GM21786 (cell line): ENCODE data around the gene STARD8.
"Not testable (repeated sequence)": the region's sequence is repeated elsewhere in the genome, so short reads cannot be mapped to it uniquely, and the experiment has no call there.

Source experiments
- ATAC-seq: cut with Tn5 transposase; IDR thresholded peaks from one replicate; pipeline ENCODE4 v1.9.1; 2021; ENCODE audit not compliant: unreplicated experiment

The STARD8 gene

GRCh38 chrX:68659385-68659784 lies 11.9 kb downstream of the STARD8 start:
- ATAC-seq, result no peak

GRCh38 chrX:68659786-68660185 lies 12.3 kb downstream of the STARD8 start:
- ATAC-seq, result no peak

- no peak for ATAC-seq
These were observed 13.3 kb downstream of the STARD8 start for GRCh38 chrX:68660746-68661145.

- ATAC-seq, result no peak
These were observed 18.0 kb downstream of the STARD8 start for GRCh38 chrX:68665502-68665901.

- ATAC-seq, result no peak
These were observed 19.1 kb downstream of the STARD8 start for GRCh38 chrX:68666580-68666979.

GRCh38 chrX:68669094-68669860 lies 21.8 kb downstream of the STARD8 start:
- ATAC-seq, result no peak

- no peak for ATAC-seq
These were observed 22.4 kb downstream of the STARD8 start for GRCh38 chrX:68669871-68670270.

GRCh38 chrX:68671221-68671620 lies 23.8 kb downstream of the STARD8 start:
- ATAC-seq, result no peak

- no peak for ATAC-seq
These were observed 25.3 kb downstream of the STARD8 start for GRCh38 chrX:68672581-68673318.

- ATAC-seq, result no peak
These were observed 28.1 kb downstream of the STARD8 start for GRCh38 chrX:68675571-68675970.

- no peak for ATAC-seq
These were observed 28.9 kb downstream of the STARD8 start for GRCh38 chrX:68676335-68676734.

- ATAC-seq, result no peak
These were observed 30.5 kb downstream of the STARD8 start for GRCh38 chrX:68677998-68678397.

- ATAC-seq, result no peak
These were observed 34.0 kb downstream of the STARD8 start for GRCh38 chrX:68681443-68681941.

- ATAC-seq, result no peak
These were observed 35.3 kb downstream of the STARD8 start for GRCh38 chrX:68682790-68683189.

- ATAC-seq, result no peak
These were observed 36.1 kb downstream of the STARD8 start for GRCh38 chrX:68683580-68683979.

GRCh38 chrX:68684291-68684918 lies 36.9 kb downstream of the STARD8 start:
- ATAC-seq, result no peak

GRCh38 chrX:68684919-68685304 lies 37.4 kb downstream of the STARD8 start:
- no peak for ATAC-seq

GRCh38 chrX:68685685-68686084 lies 38.2 kb downstream of the STARD8 start:
- no peak for ATAC-seq

- ATAC-seq, result no peak
These were observed 38.9 kb downstream of the STARD8 start for GRCh38 chrX:68686097-68686977.

- not testable (repeated sequence) for ATAC-seq
These were observed 41.5 kb downstream of the STARD8 start for GRCh38 chrX:68688931-68689330.
